ENCODE data around the gene ETNK2.

DNA sequence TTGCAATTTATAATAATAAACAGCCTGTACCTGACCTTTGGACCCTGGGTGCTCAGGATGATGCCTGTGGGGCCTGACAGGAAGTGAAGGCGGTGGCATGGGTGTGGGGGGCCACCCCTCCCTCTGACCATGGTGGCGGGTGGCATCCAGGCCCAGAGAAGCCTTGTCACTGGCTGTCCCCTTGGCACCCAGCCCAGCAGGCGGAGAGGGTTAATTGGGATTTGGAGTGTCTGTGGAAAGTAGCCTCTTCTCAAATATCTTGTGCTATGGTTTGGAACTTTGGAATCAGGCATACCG lies 58.5 kb downstream of the ETNK2 start:
- TF ChIP-seq POLR2AphosphoS5 (IDR thresholded peaks at IDR 0.05) (no peak), POLR2A (IDR thresholded peaks at IDR 0.05) (no peak)
- TF ChIP-seq, protein P1, sequence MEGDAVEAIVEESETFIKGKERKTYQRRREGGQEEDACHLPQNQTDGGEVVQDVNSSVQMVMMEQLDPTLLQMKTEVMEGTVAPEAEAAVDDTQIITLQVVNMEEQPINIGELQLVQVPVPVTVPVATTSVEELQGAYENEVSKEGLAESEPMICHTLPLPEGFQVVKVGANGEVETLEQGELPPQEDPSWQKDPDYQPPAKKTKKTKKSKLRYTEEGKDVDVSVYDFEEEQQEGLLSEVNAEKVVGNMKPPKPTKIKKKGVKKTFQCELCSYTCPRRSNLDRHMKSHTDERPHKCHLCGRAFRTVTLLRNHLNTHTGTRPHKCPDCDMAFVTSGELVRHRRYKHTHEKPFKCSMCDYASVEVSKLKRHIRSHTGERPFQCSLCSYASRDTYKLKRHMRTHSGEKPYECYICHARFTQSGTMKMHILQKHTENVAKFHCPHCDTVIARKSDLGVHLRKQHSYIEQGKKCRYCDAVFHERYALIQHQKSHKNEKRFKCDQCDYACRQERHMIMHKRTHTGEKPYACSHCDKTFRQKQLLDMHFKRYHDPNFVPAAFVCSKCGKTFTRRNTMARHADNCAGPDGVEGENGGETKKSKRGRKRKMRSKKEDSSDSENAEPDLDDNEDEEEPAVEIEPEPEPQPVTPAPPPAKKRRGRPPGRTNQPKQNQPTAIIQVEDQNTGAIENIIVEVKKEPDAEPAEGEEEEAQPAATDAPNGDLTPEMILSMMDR (IDR thresholded peaks at IDR 0.05): no peak
